Activated CD8-positive, alpha-beta memory T cell treated with anti-CD3 and anti-CD28 coated beads, Interleukin-2, amount 50 U/mL, for 24 hours (primary cell): Measurements from ENCODE around the gene PTH1R.
A peak's percentile ranks its signal among the peaks of the same experiment; 100 is the strongest.
"Not testable (repeated sequence)": the region's sequence is repeated elsewhere in the genome, so short reads cannot be mapped to it uniquely, and the experiment has no call there.

Experiments used
- DNase-seq: peaks from one replicate; pipeline ENCODE4 v3.0.0-alpha.2; 2020; ENCODE audit errors: extremely low read depth

Gene PTH1R

DNA sequence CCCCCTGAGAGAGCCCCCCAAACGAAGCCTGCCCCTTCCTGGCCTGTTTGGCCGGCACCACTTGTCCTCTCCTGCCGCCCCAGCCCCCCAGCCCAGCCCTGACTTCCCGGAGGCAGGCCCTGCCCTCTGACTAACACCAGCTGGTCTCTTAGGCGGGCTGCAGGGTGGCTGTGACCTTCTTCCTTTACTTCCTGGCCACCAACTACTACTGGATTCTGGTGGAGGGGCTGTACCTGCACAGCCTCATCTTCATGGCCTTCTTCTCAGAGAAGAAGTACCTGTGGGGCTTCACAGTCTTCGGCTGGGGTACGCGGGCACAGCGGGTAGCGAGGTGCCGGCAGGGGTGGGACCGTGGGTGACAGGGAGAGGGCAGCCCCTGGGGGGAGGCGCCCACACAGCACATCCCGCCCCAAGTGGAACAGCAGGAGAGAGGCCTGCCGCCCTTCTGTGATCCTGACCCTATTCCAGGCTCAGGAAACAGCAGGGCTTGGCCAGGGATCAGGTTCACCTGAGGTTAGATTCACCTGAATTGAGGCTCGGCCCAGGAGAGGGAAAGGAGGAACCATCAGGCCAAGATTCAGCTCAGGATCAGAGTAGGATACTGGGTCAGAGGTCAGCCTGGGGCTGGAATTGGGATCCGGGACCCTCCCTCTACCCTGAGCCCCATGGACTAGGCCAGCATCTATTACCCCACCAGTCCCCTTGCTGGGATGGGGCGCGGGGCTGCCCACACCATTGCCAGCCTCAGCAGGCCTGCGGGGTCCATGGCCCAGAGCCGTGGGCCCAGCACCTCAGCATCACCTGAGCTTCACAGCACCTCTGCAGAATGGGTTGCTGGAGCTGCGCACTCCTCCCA lies 21.9 kb downstream of the PTH1R start:
- no peak for DNase-seq

DNA sequence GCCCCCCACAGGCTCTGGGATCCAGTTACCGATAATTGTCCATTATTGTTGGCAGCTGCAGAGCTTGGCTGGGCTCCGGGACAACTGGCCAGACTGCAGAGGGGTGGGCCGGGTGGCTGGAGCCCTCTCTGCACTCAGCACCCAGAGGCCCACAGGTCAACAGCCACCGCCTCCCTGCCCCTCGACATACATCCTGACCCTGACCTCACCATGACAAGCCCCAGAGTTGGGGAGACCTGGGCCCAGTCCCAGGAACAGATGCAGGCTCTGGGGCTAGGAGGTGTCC lies 22.4 kb downstream of the PTH1R start:
- DNase-seq = no peak

DNA sequence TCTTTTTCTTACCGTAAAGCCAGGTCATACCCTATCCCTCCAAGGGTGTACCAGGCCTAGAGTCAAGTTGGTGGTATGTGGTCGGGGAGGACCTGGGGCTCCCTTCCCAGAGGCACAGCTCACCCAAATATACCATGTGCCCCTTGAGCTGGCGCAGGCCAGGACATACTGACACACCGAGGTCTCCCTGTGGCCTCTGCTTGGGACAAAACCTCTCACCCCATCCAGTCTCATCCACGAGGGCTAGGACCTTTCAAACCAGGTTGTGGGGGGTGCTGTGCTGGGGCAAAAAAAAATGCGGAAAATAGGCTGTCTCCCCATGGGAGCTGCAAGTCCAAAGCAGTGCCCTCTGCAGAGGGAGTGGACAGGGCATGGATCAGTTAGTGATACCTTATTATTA lies 22.8 kb downstream of the PTH1R start:
- no peak for DNase-seq

DNA sequence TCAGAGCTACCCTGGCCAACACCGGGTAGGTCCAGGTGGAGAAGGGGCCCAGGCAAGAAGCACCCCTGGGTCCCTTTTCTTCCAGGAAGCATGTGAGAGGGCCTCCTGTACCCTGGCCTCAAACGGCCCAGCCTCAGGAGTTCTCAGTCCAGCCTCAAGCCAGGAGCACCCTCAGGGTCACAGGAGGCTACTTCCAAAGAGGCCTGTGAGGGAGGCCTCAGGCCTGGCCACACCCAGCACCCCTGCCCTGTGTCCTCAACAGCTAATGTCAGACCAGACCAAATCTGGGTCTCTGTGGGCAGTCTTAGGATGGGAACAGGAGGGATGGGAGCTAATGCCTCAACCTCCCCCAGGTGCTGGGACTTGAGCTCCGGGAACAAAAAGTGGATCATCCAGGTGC lies 23.5 kb downstream of the PTH1R start:
- no peak for DNase-seq

DNA sequence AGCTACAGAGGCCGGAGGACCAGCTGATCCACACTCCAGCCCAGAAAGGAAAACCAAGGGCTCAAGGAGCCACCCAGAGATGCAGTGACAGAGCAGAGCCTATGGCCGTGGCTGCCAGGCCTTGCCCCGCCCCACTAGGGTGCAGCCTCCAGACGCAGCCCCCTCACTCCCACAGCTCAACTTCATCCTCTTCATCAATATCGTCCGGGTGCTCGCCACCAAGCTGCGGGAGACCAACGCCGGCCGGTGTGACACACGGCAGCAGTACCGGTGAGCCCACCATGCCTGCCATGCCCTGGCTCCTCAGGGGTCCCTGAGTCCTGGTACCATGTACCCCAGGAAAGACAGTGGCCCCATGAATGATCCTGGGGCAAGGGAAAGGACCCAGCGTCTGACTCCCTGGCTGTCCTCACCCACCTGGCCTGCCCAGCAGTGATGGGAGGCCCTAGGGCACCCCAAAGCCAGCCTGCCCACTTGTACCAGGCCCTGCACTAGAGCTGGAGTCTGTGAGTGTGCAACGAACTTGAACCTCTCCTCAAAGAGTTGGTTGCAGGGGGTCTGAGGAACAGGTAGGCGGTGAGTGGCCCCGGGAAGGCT lies 24.2 kb downstream of the PTH1R start:
- no peak for DNase-seq

DNA sequence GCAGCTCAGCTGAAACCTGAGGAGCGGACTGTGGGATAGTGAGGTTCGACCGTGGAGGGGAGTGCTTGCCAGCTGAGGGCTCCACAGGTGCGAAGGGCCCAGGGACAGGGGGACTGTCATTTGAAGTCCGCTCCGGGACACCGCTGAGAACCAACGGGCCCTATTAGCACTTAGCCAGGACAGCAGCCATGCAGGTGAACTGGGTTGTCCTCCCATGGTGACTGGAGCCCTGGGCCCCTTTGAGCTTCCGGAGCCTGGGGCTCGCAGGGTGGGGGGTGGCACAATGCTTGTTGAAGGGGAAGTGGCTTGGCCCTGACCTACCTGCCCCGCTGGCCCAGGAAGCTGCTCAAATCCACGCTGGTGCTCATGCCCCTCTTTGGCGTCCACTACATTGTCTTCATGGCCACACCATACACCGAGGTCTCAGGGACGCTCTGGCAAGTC lies 24.7 kb downstream of the PTH1R start:
- DNase-seq = no peak

DNA sequence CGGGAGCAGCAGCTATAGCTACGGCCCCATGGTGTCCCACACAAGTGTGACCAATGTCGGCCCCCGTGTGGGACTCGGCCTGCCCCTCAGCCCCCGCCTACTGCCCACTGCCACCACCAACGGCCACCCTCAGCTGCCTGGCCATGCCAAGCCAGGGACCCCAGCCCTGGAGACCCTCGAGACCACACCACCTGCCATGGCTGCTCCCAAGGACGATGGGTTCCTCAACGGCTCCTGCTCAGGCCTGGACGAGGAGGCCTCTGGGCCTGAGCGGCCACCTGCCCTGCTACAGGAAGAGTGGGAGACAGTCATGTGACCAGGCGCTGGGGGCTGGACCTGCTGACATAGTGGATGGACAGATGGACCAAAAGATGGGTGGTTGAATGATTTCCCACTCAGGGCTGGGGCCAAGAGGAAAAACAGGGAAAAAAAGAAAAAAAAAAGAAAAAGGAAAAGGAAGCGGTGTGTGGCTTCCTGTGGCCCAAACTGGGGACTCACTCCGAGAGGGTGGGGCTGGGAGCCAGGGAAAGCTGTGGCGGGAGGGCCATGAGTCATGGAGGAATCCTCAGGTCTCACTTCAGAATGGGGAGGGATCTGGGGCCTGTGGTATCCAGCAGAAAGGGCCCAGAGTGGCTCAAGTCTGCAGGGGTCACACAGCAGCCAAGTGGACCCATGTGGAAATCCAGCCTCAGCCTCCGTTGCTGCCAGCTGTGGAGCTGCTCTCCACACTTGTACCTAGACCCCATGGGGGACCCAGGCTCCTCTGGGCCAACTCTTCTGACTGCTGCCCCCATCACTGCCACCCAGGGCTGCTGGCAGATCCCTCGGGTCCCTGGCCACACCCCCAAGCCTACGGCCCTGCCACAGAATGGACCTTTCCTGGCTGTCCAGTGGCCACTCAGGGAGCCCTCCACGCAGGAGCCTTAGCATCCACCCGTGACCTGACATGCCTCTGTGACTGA lies 26.1 kb downstream of the PTH1R start:
- DNase-seq = no peak

DNA sequence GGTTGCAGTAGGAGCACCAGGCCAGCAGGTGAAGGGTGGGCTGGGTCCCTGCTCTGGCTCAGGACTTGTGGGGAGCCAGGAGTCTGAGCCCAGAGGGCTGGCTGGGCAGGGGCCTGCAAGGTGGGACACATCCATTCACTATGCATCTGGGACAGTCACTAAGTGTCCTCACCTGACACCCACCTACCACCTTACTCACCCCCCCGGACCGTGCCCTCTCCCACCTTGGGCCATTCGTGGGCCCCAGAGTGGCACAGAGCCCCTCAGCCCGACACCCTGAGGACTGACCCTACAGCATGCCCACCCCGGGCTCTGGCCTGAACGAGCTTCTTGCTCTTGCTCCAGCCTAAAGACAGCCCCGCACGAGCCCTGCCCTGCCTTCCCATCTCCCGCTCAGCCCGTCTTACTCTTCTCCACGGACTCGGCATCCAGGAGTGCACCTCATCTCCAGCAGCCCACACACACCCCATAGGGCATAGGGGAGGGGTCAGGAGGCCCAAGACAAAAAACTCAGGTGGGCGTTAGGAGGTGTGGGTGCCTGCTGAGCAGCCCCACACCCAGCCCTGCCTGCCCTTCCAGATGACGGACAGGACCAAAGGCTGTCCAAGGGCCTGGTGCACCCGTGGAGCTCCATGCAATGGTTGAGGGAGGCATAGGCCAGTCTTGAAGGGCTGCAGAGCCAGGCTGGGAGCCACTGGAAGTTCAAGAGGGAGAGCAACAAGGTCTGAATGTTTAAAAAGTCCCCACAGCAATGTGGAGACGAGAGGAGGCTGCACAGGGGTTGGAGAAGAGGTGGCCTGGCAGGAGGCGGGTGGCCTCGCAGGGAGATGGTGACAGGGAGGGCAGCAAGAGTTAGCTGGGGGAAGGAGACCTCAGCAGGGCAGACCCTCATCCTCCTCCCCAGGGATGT lies 27.0 kb downstream of the PTH1R start:
- DNase-seq = no peak

DNA sequence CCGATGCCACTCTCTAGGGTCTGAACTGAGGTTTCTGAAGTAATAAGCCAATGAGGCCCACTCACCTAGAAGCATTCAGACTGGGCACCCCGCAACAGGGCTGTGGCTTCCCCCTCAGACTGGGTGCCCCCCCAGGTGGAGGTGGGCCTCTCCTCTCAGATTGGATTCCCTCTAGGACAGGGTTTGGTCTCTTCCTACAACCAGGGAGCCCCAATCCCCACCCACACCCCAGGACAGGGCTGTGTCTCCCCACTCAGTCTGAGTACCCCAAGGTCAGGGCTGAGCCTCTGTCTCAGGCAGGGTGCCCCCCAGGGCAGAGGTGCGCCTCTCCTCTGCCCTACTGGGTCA lies 27.7 kb downstream of the PTH1R start:
- DNase-seq = no peak

DNA sequence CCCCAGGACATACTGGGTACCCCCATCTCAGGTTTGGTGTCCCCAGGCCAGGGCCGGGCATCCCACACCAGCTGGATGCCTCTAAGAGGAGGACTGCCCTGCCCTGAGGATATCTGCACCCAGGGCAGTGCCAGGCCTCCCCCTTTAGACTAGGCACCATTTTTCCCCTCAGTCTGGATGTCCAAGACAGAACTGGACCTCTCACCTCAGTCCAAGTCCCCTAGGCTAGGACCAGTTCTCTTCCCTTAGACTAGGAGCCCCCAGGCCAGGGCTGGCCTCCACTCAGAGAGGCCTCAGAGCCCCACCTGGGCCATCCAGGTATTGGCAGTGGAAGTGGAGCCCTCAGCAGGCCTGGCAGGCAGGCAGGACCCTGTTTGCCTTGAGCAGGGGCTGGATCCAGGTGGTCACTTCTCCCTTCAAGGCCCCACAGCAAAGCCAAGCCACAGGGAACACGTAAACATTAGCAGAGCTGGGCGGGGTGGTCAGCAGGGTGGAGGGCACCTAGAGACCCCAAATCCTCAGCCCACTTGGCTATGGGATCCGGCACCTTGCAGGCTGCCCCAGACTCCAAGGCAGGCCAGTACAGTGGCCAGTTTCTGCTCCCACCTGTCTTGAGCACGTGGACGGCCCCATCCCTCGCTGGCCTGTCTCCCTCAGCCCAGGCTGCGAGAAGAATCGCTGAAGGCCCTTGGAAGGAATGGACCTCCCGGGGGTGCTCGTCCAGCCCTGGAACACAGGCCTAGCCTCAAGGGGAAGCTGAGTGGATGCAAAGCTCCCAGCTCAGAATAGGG lies 28.3 kb downstream of the PTH1R start:
- no peak for DNase-seq

DNA sequence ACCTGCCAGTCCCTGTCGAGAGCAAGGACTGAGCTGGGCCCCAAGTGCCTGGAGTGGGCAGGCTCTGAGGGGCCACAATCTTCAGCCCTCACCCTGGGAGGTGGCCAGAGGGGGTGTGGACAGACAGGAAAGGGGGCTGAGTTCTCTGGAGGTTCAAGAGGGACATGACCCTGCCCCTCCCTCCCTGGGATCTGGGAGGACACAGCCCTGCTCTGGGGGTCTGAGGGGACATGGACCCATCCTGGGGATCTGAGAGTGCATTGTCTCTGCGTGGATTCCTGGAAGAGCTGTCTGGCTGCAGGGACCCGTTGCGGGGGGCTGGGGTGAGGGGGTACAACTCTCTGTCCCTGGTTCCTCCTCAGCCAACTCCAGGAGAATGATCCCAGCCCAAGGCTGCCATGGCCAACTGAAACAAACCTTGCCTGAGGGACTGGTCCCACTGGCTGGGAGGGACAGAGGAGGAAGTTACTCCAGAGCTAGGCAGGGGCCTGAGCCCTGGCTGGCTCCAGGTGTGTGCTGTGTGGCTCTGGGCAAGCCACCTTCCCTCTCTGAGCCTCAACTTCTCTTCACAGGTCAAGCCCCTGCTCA lies 29.0 kb downstream of the PTH1R start:
- DNase-seq = no peak

DNA sequence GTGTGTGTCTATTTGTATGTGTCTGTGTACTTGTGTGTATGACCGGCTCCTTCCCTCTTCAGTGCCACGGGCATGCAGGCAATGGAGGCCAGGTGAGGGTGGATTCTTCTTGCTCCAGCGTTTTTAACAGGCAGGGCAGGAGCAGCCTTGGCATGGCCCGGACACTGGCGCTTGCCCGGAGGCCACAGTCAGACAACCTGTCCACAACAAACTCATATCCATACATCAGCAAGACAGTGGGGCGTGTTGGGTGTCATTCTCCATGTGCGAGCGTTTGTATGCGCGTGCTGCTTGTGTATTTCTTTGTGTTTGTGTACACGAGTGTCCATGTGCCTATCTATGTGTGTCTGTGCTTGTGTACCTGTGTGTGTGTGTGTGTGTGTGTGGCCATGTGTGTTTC lies 29.8 kb downstream of the PTH1R start:
- DNase-seq = no peak

DNA sequence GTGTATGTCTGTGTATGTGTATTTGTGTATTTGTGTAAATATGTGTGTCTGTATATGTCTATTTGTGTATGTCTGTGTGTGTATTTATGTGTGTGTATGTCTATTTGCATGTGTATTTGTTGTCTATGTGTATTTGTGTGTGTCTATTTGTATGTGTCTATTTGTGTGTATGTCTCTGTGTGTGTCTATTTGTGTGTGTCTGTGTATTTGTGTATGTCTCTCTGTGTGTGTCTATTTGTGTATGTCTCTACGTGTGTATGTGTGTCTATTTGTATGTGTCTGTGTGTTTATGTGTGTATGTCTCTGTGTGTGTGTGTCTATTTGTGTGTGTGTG lies 30.4 kb downstream of the PTH1R start:
- no peak for DNase-seq

DNA sequence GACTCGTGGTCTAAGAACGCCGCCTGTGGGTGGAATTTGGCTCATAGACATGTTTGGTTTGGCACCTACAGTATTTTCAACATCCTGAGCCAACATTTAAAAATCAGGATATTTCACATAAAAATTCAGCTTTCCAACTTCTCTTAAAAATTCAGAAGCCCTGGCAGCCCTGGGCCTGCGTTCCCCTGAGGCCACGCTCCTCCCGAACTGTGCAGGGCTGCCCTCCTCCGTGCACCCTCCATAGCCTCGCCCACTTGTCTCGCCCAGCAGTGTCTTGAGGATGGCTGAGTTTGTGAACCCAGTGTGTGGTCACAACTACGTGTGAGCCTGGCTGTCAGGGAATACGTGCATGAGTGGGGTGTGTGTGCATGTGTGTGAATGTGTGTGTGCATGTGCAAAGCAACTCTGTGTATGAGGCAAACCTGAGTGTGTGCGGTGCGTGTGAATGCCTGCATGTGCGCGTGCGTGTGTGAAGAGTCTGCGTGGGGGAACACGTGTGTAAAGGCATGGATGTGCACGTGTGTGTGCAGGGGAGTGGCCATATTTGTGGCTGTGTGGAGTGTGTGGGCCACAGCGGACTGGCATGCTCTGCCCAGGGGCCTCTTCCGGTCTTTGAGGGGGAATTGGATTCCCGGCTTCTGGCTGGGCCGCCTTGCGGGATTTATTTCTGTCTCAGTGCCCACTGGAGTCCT lies 30.9 kb downstream of the PTH1R start:
- DNase-seq = no peak

DNA sequence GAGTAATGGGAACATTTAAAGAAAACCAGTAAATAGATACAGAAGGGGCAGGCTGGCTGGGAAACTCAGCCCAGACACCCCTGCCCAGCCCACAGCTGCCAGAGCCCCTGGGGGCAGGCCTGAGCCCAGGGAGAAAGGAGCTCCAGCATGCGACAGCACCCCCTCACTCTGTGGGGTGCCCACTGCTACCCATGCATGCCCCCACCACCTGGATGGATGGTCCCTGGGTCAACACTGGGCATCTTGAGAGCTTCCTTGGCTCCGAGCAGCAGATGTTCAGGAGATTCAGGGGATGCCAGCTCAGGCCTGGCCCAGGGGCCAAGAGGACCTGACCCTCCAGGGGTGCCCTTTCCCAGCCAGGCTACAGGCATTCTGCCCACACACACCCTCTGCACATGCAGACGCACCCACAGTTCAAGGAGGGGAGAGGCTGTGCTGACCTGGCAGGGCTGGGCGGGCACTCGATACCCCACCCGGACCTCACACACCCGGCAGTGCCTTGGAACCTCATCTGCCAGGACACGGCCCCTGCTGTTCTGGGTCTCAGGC lies 31.5 kb downstream of the PTH1R start:
- no peak for DNase-seq

DNA sequence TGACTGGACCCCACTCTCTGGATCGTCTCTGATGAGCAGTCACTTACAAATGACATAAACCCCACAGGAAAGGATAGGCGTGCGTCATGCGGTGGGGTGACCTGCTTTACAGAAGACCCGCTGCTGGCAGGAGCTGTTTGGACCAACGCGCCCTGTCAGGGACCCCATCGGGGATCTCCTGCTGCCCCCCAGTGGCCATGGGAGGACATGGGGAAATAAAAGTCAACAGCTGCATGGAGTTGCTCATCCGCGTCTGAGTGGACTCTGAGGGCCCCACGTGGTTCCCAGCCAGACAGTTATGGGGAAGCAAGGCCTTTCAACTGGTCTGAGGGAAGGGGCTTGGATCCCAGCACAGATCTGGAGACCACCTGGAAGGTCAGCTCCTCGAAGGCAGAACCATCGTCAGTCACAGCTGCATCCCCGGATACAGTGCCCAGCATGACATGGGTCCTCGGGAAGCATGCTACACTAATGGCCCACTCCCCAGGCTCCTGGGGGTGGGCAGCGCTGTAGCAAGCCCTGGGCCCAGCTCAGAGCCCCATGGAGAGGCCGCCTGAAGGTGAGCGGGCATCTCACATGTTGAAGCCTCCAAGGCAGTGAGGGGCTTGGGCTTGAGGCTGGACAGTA lies 32.1 kb downstream of the PTH1R start:
- DNase-seq = peak; percentile 74

DNA sequence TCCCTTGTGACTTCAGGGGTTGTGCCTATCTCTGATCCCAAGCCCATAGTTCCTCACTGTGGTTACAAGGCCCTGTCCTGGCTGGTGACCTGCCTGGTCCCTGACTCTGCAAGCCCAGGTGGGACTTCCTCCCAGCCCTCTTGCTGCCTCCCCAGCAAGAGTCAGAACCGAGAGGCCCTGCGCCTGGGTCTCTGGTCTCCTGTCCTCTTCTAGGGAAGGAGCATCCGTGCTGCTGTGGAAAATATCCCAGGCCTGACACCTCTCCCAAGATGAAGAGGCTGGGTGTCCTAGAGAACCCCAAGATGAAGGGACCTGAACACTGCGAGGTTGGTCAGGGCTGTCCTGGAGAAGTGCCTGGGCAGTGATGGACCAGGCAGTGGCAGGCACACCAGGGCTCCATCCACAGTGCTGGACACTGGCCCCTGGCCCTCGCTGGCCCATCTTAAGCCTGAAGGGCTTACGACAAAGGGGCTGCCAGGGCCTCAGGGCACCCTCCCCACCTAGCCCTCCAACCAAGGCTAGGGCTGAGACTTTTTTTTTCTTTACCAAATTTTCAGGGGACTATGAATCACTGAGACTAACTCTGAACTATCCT lies 32.7 kb downstream of the PTH1R start:
- DNase-seq = no peak

DNA sequence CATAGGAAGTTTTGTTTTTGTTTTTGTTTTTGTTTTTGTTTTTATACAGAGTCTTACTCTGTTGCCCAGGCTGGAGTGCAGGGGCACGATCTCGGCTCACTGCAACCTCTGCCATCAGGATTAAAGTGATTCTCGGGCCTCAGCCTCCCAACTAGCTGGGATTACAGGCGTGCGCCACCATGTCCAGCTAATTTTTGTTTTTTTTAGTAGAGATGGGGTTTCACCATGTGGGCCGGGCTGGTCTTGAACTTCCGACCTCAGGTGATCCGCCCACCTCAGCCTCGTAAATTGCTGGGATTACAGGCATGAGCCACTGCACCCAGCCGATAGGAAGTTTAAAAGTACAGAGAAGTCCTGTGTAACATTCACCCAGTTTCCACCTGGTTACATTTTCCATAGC lies 33.4 kb downstream of the PTH1R start:
- DNase-seq = not testable (repeated sequence)

DNA sequence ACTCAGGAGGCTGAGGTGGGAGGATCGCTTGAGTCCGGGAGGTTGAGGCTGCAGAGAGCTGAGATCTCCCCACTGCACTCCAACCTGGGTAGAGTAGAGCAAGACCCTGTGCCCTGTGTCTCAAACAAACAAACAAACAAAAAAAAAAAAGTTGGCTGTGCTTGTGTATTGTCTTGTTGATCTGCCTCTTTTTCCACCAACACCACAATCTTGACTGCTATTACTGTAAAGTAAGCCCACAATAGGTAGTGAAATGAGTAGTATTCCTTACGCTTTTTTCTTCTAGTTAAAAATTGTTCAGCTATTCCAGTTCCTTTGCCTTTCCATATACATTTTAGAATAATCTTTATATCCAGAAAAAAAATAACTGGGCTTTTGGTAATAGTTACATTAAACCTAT lies 35.5 kb downstream of the PTH1R start:
- DNase-seq = no peak
